ENCODE data around the gene NRIP1. TPM values are rescaled to one million over a fixed set of nuclear protein-coding genes. Genes with fewer than 3 reads are reported as not detected.

The NRIP1 gene
- total RNA-seq, 1 donor from 2014 or later, result 30.9 TPM

DNA sequence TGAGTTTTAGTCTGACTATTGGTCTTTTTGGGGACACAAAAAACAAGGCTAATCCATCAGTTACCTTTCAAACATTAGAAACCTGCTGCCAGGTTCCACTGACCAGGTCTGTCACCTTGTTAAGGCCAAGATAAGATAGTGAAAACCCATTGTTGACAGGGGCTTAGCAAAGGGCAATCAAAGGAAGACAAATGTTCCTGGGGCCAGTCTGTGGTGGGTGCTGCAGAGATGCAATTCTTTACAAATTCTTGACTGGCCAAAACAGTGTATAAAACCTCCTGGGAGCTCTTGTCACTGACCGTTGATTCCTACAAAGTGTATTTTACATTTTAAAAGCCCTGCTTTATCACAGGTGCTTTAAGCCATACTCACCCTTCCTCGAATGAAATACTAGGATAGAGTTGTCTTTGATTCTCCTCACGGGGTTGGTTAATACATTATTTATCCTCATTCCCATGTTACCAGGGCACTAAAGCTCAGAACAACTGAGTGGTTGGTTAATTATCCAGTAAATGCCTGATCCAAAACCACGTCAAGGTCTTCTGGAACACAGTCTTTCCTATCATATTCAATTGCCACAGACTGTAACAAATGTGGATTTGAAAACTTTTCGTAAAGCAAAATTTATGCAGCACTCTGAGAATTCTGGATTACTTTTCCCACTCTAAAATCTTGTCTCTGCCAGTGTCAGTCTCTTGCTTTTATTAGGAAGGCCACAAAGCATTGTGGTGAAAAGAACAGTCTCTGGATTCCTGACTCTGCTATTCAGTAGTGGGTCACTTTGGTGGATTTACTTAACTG is 77.2 kb downstream of the NRIP1 start:
- no peak for DNase-seq (ENCODE audit: extremely low spot score in 2 of 2)
- H3K4me1 ChIP-seq, result peaks cover 30% of the 10 kb centered on the region
- H3K27ac ChIP-seq, result no peak overlapping the region
- H3K36me3 ChIP-seq, result no peaks in the 10 kb centered on the region
- no peak overlapping the region for H3K4me3 ChIP-seq
- TF ChIP-seq POLR2AphosphoS5 (IDR thresholded peaks at IDR 0.05; ENCODE audit: insufficient read depth in 1 of 2, low read depth in 1 of 2), result no peak
- TF ChIP-seq CTCF (IDR thresholded peaks at IDR 0.05), result no peak
- no peak for TF ChIP-seq POLR2A (IDR thresholded peaks at IDR 0.05)
- H3K27me3 ChIP-seq, result no peaks in the 10 kb centered on the region
- H3K9me3 ChIP-seq, result no peaks in the 10 kb centered on the region
- intact Hi-C loops (cut with DNase I), result loop anchor here (5.0 kb wide), 1 partner anchor 185 kb away; no protein-coding TSS in a partner anchor

DNA sequence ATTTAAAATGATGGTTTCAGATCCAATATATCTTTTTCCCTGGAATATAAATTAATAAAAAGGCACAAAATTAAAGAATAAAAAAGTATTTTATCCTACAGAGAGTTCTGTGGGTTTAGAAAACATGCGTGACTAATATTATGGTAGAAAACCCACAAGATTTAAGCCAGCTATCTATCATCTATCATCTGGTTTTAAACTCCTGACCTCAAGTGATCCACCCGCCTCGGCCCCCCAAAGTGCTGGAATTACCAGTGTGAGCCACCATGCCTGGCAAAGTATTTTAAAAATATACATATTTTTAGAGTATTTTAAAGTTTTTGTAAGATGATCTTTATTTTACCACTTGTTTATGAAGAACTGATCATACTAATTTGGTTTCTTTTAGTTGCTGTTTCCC is 79.5 kb downstream of the NRIP1 start:
- no peak overlapping the region for H3K27ac ChIP-seq
- no peak overlapping the region for H3K4me3 ChIP-seq
- H3K36me3 ChIP-seq, result no peaks in the 10 kb centered on the region
- TF ChIP-seq POLR2A (IDR thresholded peaks at IDR 0.05) (no peak), POLR2AphosphoS5 (IDR thresholded peaks at IDR 0.05; ENCODE audit: insufficient read depth in 1 of 2, low read depth in 1 of 2) (no peak), CTCF (IDR thresholded peaks at IDR 0.05) (no peak)
- no peaks in the 10 kb centered on the region for H3K27me3 ChIP-seq
- H3K9me3 ChIP-seq, result no peaks in the 10 kb centered on the region
- no peak for DNase-seq (ENCODE audit: extremely low spot score in 2 of 2)
- intact Hi-C loops (cut with DNase I), result loop anchor here (5.0 kb wide), 1 partner anchor 183 kb away; no protein-coding TSS in a partner anchor
- peaks cover 31% of the 10 kb centered on the region for H3K4me1 ChIP-seq

DNA sequence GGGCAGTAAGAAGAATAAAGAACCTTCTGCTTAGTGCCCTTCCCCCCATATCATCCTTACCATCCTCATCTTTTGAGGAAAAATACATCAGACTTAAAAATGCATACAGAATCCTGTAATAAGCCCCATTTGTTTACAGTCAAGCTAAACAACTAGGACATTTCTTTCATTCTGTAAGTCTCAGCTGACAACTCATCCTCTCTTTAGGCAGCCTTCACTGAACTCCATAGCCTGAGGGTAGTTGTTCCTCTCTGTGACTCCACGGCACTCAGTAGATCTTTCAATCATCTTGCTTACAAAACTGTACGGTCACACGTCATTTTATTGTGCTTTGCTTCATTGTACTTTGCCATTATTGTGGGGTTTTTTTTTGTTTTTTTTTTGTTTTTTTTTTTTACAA is 82.5 kb downstream of the NRIP1 start:
- no peak overlapping the region for H3K27ac ChIP-seq
- DNase-seq (ENCODE audit: extremely low spot score in 2 of 2), result no peak
- intact Hi-C loops (cut with DNase I), result no loop called here
- H3K36me3 ChIP-seq, result no peaks in the 10 kb centered on the region
- no peaks in the 10 kb centered on the region for H3K27me3 ChIP-seq
- TF ChIP-seq CTCF (IDR thresholded peaks at IDR 0.05), result no peak
- no peak for TF ChIP-seq POLR2A (IDR thresholded peaks at IDR 0.05)
- H3K9me3 ChIP-seq, result no peaks in the 10 kb centered on the region
- no peak overlapping the region for H3K4me3 ChIP-seq
- H3K4me1 ChIP-seq, result peaks cover 21% of the 10 kb centered on the region

DNA sequence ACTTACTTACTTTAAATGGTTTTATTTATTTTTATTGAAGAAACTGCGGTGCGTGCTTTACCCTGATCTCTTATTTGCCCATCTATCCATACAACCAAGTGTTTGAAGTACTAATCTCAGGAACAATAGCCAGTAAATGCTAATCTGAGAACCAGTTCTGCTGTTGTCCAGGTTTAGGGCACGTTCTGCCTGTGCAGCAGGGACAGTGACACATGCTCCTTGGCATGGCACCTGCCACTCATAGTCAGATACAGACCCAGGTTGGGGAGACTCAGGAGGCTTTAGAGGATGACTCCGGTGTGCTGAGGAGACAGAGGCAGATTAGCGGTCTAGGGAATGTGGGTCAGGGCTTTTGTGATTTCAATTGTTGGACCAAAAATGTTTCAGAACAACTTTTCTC is 83.6 kb downstream of the NRIP1 start:
- intact Hi-C loops (cut with DNase I), result no loop called here
- TF ChIP-seq POLR2AphosphoS5 (IDR thresholded peaks at IDR 0.05; ENCODE audit: insufficient read depth in 1 of 2, low read depth in 1 of 2), result no peak
- no peak for TF ChIP-seq CTCF (IDR thresholded peaks at IDR 0.05)
- no peak for TF ChIP-seq POLR2A (IDR thresholded peaks at IDR 0.05)
- Histone ChIP-seq H3K27ac (no peak overlapping the region), H3K4me3 (no peak overlapping the region), H3K9me3 (no peaks in the 10 kb centered on the region), H3K36me3 (no peaks in the 10 kb centered on the region), H3K4me1 (peaks cover 25% of the 10 kb centered on the region), H3K27me3 (no peaks in the 10 kb centered on the region)
- no peak for DNase-seq (ENCODE audit: extremely low spot score in 2 of 2)

DNA sequence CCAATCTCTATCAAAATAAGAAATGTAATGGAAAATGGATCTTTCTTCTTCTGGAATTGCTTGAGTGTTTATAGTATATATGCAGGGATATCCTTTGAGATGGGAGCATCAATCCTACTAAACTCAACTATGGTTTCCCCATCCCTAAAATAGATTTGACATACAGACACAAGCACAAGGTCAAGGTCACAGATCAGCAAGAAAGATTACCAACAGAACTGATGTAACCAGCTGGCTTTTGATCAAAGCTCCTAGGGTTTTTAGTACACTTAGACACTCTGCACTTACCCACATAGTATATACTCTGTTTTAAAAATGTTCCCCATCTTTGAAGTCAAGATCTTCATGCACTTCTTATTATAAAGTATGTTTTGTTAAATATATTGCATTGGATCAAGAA is 85.5 kb downstream of the NRIP1 start:
- H3K9me3 ChIP-seq, result no peaks in the 10 kb centered on the region
- H3K36me3 ChIP-seq, result peaks cover 0 to 3% of the 10 kb centered on the region in 2 donors
- no peak overlapping the region for H3K4me3 ChIP-seq
- TF ChIP-seq POLR2A (IDR thresholded peaks at IDR 0.05), result no peak
- no peak for TF ChIP-seq CTCF (IDR thresholded peaks at IDR 0.05)
- TF ChIP-seq POLR2AphosphoS5 (IDR thresholded peaks at IDR 0.05; ENCODE audit: insufficient read depth in 1 of 2, low read depth in 1 of 2), result no peak
- H3K27me3 ChIP-seq, result no peaks in the 10 kb centered on the region
- intact Hi-C loops (cut with DNase I), result no loop called here
- H3K27ac ChIP-seq, result no peak overlapping the region
- peaks cover 27% of the 10 kb centered on the region for H3K4me1 ChIP-seq
- DNase-seq (ENCODE audit: extremely low spot score in 2 of 2), result no peak

Measured in vagina (tissue), 2 donors.